SK-N-SH (cell line): Measurements from ENCODE around the gene BRPF3. TPM values are rescaled to one million over a fixed set of nuclear protein-coding genes. Genes with fewer than 3 reads are reported as not detected.

Experiments used
- CTCF ChIA-PET: fragments of 300-600, 350-600 bp; formaldehyde crosslinking; extraction: SDS; loops from one replicate; lab custom pipeline; 2021; lab: Yijun Ruan, JAX
- POLR2A ChIA-PET: fragments of 350-600 bp; sonication (Branson Sonifier 250); formaldehyde crosslinking; extraction: SDS; loops from one replicate; lab custom pipeline; 2020; ENCODE audit warnings: antibody characterized with exemption, inconsistent platforms; lab: Yijun Ruan, JAX
- DNase-seq: peaks from one replicate; pipeline ENCODE4 v3.0.0; 2012
- H2AFZ ChIP-seq: fragments of 200-600 bp; sonication (generic); 2 replicates; pipeline ENCODE4 v1.8.1; 2016; ENCODE audit warnings: antibody characterized with exemption, mild to moderate bottlenecking, low read depth
- H3F3A ChIP-seq: fragments of 200-600 bp; sonication (generic); replicated peaks from 2 replicates; pipeline ENCODE3; 2016; ENCODE audit warnings: antibody characterized with exemption, mild to moderate bottlenecking; ENCODE audit not compliant: insufficient read depth
- H3K27ac ChIP-seq, 2 experiments: fragments of 200-500 bp in 1 of 2; fragments of 200-600 bp in 1 of 2; sonication (Bioruptor generic) in 1 of 2; sonication (generic), shearing (Covaris generic) in 1 of 2; 2 replicates each; pipeline versions ENCODE4 v1.5.1 to v1.6.1; 2014 to 2016; ENCODE audit warnings: low read depth in 2 of 2, inconsistent platforms in 1 of 2, low read length in 1 of 2, mild to moderate bottlenecking in 1 of 2, mixed read lengths in 1 of 2
- H3K27me3 ChIP-seq: fragments of 200-600 bp; sonication (generic), shearing (Covaris generic); 2 replicates; pipeline ENCODE4 v1.6.1; 2016; ENCODE audit warnings: mixed run types; ENCODE audit not compliant: insufficient read depth
- H3K36me3 ChIP-seq, 2 experiments: fragments of 200-500 bp in 1 of 2; fragments of 200-600 bp in 1 of 2; sonication (Bioruptor generic) in 1 of 2; sonication (generic) in 1 of 2; replicated peaks in 1 of 2; 2 replicates each; pipeline versions ENCODE3 to v1.5.1; 2014 to 2016; ENCODE audit warnings: low read length in 1 of 2, mild to moderate bottlenecking in 1 of 2; ENCODE audit not compliant: insufficient read depth in 2 of 2, control insufficient read depth in 1 of 2
- H3K4me1 ChIP-seq, 2 experiments: fragments of 200-500 bp in 1 of 2; fragments of 200-600 bp in 1 of 2; sonication (Bioruptor generic) in 1 of 2; sonication (generic), shearing (Covaris generic) in 1 of 2; 2 replicates each; pipeline versions ENCODE4 v1.5.1 to v1.6.1; 2014 to 2016; ENCODE audit warnings: low read depth in 1 of 2, low read length in 1 of 2, mixed run types in 1 of 2; ENCODE audit not compliant: insufficient read depth in 2 of 2, control insufficient read depth in 1 of 2
- H3K4me2 ChIP-seq: fragments of 200-600 bp; sonication (generic), shearing (Covaris generic); 2 replicates; pipeline ENCODE4 v1.6.1; 2017; ENCODE audit warnings: mixed run types
- H3K4me3 ChIP-seq, 2 experiments: fragments of 200-500 bp in 1 of 2; fragments of 200-600 bp in 1 of 2; sonication (Bioruptor generic) in 1 of 2; sonication (generic), shearing (Covaris generic) in 1 of 2; 2 replicates each; pipeline versions ENCODE4 v1.5.1 to v1.8.1; 2014 to 2016; ENCODE audit warnings: low read depth in 2 of 2, inconsistent platforms in 1 of 2, low read length in 1 of 2, mild to moderate bottlenecking in 1 of 2, mixed read lengths in 1 of 2, moderate library complexity in 1 of 2
- H3K79me2 ChIP-seq: fragments of 200-600 bp; sonication (generic); 2 replicates; pipeline ENCODE4 v1.8.1; 2017; ENCODE audit warnings: mild to moderate bottlenecking; ENCODE audit not compliant: insufficient read depth
- H3K9ac ChIP-seq: fragments of 200-600 bp; sonication (generic); 2 replicates; pipeline ENCODE4 v1.6.1; 2017; ENCODE audit warnings: mixed run types
- H3K9me2 ChIP-seq: fragments of 200-600 bp; sonication (generic); 2 replicates; pipeline ENCODE4 v1.6.1; 2017; ENCODE audit warnings: mixed run types
- H3K9me3 ChIP-seq: fragments of 200-600 bp; sonication (generic); 2 replicates; pipeline ENCODE4 v1.6.1; 2017; ENCODE audit warnings: mixed run types, mild to moderate bottlenecking, moderate library complexity
- H4K20me1 ChIP-seq: fragments of 200-600 bp; sonication (generic); 2 replicates; pipeline ENCODE4 v1.6.1; 2017; ENCODE audit warnings: mild to moderate bottlenecking, mixed run types; ENCODE audit not compliant: insufficient read depth
- CHD2 ChIP-seq: fragments of 150-350 bp; IDR thresholded peaks from 2 replicates; pipeline ENCODE4 v1.6.1; 2018; ENCODE audit warnings: low read length; ENCODE audit not compliant: partially characterized antibody
- ELF1 ChIP-seq: IDR thresholded peaks from 2 replicates; pipeline ENCODE4 v1.4.0; 2012
- EZH2phosphoT487 ChIP-seq: fragments of 200-600 bp; sonication (generic); IDR thresholded peaks from 2 replicates; pipeline ENCODE4 v1.6.1; 2017; ENCODE audit warnings: low read depth, mixed run types, mild to moderate bottlenecking, antibody characterized with exemption, moderate library complexity, borderline replicate concordance
- FOSL2 ChIP-seq: IDR thresholded peaks from 2 replicates; pipeline ENCODE4 v1.4.0; 2012; ENCODE audit warnings: low read depth, mild to moderate bottlenecking, moderate library complexity, borderline replicate concordance
- FOXJ3 ChIP-seq: sonication (generic); formaldehyde crosslinking; IDR thresholded peaks from 2 replicates; pipeline ENCODE4 v1.5.1; 2020; ENCODE audit warnings: mild to moderate bottlenecking, missing genetic modification reagents
- FOXM1 ChIP-seq: IDR thresholded peaks from 2 replicates; pipeline ENCODE4 v1.4.0; 2012; ENCODE audit warnings: low read depth, mild to moderate bottlenecking
- GATA2 ChIP-seq: sonication (generic); formaldehyde crosslinking; IDR thresholded peaks from 2 replicates; pipeline ENCODE4 v1.5.0; 2020; ENCODE audit warnings: mild to moderate bottlenecking, missing genetic modification reagents
- JUND ChIP-seq: IDR thresholded peaks from 2 replicates; pipeline ENCODE4 v1.4.0; 2012
- MEF2A ChIP-seq: IDR thresholded peaks from 2 replicates; pipeline ENCODE4 v1.4.0; 2012; ENCODE audit warnings: low read depth, borderline replicate concordance
- MXI1 ChIP-seq: IDR thresholded peaks from 2 replicates; pipeline ENCODE4 v1.6.1; 2012; ENCODE audit warnings: mild to moderate bottlenecking, low read depth, low read length, improper control_type of control experiment
- NFIC ChIP-seq: IDR thresholded peaks from 2 replicates; pipeline ENCODE4 v1.4.0; 2012; ENCODE audit warnings: borderline replicate concordance
- NRF1 ChIP-seq: IDR thresholded peaks from 2 replicates; pipeline ENCODE4 v1.6.1; 2012; ENCODE audit warnings: low read depth, mild to moderate bottlenecking, low read length
- POLR2AphosphoS5 ChIP-seq: IDR thresholded peaks from 2 replicates; pipeline ENCODE4 v1.6.1; 2012; ENCODE audit warnings: low read depth, low read length
- RAD21 ChIP-seq: IDR thresholded peaks from 2 replicates; pipeline ENCODE4 v1.6.1; 2012; ENCODE audit warnings: mild to moderate bottlenecking, low read length
- RCOR1 ChIP-seq: fragments of 150-350 bp; IDR thresholded peaks from 2 replicates; pipeline ENCODE4 v1.6.1; 2017; ENCODE audit warnings: antibody characterized with exemption, low read length
- SMC3 ChIP-seq: IDR thresholded peaks from 2 replicates; pipeline ENCODE4 v1.6.1; 2012; ENCODE audit warnings: low read depth, low read length, improper control_type of control experiment
- TAF1 ChIP-seq: IDR thresholded peaks from 2 replicates; pipeline ENCODE4 v1.6.1; 2012; ENCODE audit warnings: low read depth, mild to moderate bottlenecking, low read length, moderate library complexity, borderline replicate concordance
- TEAD4 ChIP-seq: IDR thresholded peaks from 2 replicates; pipeline ENCODE4 v1.4.0; 2012; ENCODE audit warnings: mild to moderate bottlenecking, borderline replicate concordance; ENCODE audit not compliant: insufficient read depth
- WGBS: methylation state at CpG from one replicate; pipeline ENCODE4 v1.1.6; 2017; ENCODE audit warnings: low lambda C conversion rate; 5-methylcytosine and 5-hydroxymethylcytosine counted together
- polyA plus RNA-seq, 3 experiments: library from polyadenylated mRNA; depleted of rRNA; stranded (reverse); fragments of >200 nt; gene quantifications; 2 replicates each; pipeline ENCODE4 v1.2.3, GENCODE V29; 2012
- TF ChIP-seq, protein P1 (sequence below): fragments of 150-350 bp; IDR thresholded peaks from 2 replicates; pipeline ENCODE4 v1.6.1; 2016; ENCODE audit warnings: mild to moderate bottlenecking, low read depth, low read length
- TF ChIP-seq, protein P2 (sequence below): fragments of 150-350 bp; IDR thresholded peaks from 2 replicates; pipeline ENCODE4 v1.6.1; 2017; ENCODE audit warnings: antibody characterized with exemption, low read length, low read depth, borderline replicate concordance
- TF ChIP-seq, protein P3 (sequence below): IDR thresholded peaks from 2 replicates; pipeline ENCODE4; 2012
- TF ChIP-seq, protein P4 (sequence below): IDR thresholded peaks from 2 replicates; pipeline ENCODE4 v1.4.0; 2012; ENCODE audit warnings: low read depth, borderline replicate concordance

Gene BRPF3
- polyA plus RNA-seq, 1 of the 3 experiments (the other 2 are of a cell fraction): 15.4 TPM

DNA sequence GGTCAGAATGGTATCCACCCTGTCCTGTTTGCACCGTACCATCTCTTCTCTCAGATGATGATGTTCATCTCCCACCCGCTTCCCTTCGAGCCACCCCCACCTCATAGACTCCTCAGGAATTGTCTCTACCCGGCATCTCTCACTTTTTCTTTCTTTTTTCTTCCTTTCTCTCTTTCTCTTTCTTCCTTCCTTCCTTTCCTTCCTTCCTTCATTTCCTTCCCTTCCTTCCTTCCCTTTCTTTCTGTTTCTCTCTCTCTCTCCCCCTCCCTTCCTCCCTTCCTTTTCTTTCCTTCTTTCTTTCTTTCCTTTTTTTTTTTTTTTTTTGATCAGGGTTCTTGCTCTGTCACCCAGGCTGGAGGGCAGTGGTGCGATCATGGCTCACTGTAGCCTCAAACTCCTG is 45.6 kb downstream of the BRPF3 start (continued):
- TF ChIP-seq POLR2AphosphoS5 (no peak), FOSL2 (no peak), EZH2phosphoT487 (no peak), TEAD4 (no peak), FOXM1 (no peak), TAF1 (no peak)

DNA sequence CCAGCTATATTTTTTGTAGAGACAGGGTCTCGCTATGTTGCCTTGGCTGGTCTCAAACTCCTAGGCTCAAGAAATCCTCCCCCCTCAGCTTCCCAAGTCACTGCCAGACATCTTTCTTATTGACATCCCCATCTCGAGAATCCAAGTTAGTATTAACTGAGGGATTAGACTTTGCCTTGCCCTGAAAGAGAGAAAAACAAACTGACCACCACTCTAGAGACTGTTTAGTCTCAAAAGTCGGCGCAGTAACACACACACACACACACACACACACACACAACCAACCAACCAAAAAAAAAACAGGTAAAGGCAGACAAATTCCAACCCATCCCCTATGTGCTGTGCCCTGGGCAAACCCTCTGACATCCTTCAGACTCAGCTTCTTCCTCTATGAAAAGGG is 46.1 kb downstream of the BRPF3 start:
- Histone ChIP-seq H3K9me2 (no peaks in the 10 kb centered on the region), H3K36me3 (no peaks in the 10 kb centered on the region), H3F3A (no peaks in the 10 kb centered on the region), H2AFZ (no peak overlapping the region), H3K9me3 (no peaks in the 10 kb centered on the region), H3K4me3 (no peak overlapping the region), H3K79me2 (no peaks in the 10 kb centered on the region), H3K27me3 (no peaks in the 10 kb centered on the region), H3K9ac (no peak overlapping the region), H4K20me1 (no peaks in the 10 kb centered on the region), H3K4me1 (peaks cover 0 to 18% of the 10 kb centered on the region in 2 experiments; a peak in 1 of 4 replicates), H3K4me2 (no peak overlapping the region), H3K27ac (no peak overlapping the region)
- TF ChIP-seq FOXJ3 (CRISPR knock-in tag): no peak
- TF ChIP-seq CHD2: no peak
- no peak for TF ChIP-seq JUND
- TF ChIP-seq RAD21: no peak
- no peak for DNase-seq
- ChIA-PET CTCF (interaction anchor here (1.2 to 2.2 kb wide), 3 partner anchors 28 to 215 kb away, joined by 3 to 8 read pairs (median 3); partner anchors contain the start of gene MAPK14), POLR2A (no interaction called here)
- whole genome bisulfite sequencing: 58% methylated on average over 4 of the region's 4 CpGs

DNA sequence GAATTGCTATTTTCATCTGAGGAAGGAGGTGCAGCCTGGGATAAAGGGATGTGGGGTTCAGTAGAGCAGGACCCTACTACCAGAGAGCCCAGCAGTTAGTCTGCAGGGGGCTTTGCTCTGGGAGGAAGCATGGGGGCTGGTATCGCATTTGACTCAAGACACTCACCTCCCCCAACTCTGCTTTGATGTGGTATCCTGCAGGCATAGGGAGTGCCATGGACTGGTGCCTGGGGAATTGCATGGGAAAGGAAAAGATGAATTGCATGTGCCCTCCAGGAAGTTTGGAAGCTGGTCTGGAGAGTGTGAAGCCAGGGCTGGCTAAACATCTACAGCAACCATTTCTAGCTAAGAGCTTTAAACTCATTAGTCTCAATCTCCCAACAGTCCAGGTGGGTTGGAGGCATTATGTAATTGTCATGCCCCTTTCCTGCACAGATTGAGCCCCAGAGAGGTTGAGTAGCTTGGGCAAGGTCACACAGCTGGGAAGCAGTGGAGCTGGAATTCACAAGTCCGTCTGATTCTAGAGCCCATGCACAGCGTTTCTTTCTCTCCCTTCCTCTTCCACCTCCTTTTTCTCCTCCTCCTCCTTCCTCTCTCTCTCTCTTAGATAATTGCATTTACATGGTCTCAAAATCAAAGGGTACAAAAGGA is 47.1 kb downstream of the BRPF3 start:
- Histone ChIP-seq H3K4me3 (no peak overlapping the region), H2AFZ (no peak overlapping the region), H3K9me3 (no peaks in the 10 kb centered on the region), H3K4me2 (no peak overlapping the region), H3K9me2 (no peaks in the 10 kb centered on the region), H3F3A (no peaks in the 10 kb centered on the region), H3K27ac (no peak overlapping the region), H3K36me3 (no peaks in the 10 kb centered on the region), H3K27me3 (no peaks in the 10 kb centered on the region), H3K9ac (no peak overlapping the region), H3K79me2 (no peaks in the 10 kb centered on the region), H4K20me1 (no peaks in the 10 kb centered on the region), H3K4me1 (peaks cover 0 to 18% of the 10 kb centered on the region in 2 experiments; a peak in 1 of 4 replicates)
- POLR2A ChIA-PET: no interaction called here
- DNase-seq: no peak
- CTCF ChIA-PET: interaction anchor here (0.7 to 3.4 kb wide), 7 partner anchors 9 to 216 kb away, joined by 3 to 18 read pairs (median 3); partner anchors contain the start of gene MAPK14
- 68% methylated on average over 2 of the region's 3 CpGs for WGBS
- TF ChIP-seq, protein P1, sequence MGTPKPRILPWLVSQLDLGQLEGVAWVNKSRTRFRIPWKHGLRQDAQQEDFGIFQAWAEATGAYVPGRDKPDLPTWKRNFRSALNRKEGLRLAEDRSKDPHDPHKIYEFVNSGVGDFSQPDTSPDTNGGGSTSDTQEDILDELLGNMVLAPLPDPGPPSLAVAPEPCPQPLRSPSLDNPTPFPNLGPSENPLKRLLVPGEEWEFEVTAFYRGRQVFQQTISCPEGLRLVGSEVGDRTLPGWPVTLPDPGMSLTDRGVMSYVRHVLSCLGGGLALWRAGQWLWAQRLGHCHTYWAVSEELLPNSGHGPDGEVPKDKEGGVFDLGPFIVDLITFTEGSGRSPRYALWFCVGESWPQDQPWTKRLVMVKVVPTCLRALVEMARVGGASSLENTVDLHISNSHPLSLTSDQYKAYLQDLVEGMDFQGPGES: no peak
- TF ChIP-seq TEAD4 (no peak), NFIC (no peak), MEF2A (no peak), FOXJ3 (CRISPR knock-in tag) (no peak), EZH2phosphoT487 (no peak), GATA2 (no peak), ELF1 (no peak), MXI1 (no peak), SMC3 (no peak), NRF1 (no peak), RCOR1 (no peak)
- TF ChIP-seq, protein P2, sequence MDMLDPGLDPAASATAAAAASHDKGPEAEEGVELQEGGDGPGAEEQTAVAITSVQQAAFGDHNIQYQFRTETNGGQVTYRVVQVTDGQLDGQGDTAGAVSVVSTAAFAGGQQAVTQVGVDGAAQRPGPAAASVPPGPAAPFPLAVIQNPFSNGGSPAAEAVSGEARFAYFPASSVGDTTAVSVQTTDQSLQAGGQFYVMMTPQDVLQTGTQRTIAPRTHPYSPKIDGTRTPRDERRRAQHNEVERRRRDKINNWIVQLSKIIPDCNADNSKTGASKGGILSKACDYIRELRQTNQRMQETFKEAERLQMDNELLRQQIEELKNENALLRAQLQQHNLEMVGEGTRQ: no peak
- TF ChIP-seq, protein P3, sequence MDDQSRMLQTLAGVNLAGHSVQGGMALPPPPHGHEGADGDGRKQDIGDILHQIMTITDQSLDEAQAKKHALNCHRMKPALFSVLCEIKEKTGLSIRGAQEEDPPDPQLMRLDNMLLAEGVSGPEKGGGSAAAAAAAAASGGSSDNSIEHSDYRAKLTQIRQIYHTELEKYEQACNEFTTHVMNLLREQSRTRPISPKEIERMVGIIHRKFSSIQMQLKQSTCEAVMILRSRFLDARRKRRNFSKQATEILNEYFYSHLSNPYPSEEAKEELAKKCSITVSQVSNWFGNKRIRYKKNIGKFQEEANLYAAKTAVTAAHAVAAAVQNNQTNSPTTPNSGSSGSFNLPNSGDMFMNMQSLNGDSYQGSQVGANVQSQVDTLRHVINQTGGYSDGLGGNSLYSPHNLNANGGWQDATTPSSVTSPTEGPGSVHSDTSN: no peak
- TF ChIP-seq, protein P4, sequence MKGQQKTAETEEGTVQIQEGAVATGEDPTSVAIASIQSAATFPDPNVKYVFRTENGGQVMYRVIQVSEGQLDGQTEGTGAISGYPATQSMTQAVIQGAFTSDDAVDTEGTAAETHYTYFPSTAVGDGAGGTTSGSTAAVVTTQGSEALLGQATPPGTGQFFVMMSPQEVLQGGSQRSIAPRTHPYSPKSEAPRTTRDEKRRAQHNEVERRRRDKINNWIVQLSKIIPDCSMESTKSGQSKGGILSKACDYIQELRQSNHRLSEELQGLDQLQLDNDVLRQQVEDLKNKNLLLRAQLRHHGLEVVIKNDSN: no peak
